Measurements from ENCODE around the gene ANKDD1B.

DNA sequence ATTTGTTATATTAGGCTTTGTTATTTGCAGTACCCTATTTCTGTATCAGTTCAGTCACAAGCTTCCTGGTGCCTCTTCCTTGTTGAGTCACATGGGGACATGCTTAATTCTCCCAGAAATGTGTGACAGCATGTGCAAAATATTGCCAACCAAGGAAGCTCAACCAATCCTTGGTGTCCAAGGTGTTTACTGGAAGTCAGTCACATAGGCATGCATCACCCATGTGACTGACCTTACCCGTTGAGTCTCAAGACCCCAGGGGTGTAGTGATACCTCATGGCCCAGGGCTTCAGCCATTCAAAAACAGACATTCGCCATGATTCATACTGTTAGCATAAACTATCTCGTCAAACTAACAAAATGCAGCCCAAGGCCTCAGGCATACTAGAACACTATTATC, 9.3 kb upstream of the ANKDD1B start:
- TF ChIP-seq POLR2A (IDR thresholded peaks at IDR 0.05): no peak
- TF ChIP-seq, protein P1, sequence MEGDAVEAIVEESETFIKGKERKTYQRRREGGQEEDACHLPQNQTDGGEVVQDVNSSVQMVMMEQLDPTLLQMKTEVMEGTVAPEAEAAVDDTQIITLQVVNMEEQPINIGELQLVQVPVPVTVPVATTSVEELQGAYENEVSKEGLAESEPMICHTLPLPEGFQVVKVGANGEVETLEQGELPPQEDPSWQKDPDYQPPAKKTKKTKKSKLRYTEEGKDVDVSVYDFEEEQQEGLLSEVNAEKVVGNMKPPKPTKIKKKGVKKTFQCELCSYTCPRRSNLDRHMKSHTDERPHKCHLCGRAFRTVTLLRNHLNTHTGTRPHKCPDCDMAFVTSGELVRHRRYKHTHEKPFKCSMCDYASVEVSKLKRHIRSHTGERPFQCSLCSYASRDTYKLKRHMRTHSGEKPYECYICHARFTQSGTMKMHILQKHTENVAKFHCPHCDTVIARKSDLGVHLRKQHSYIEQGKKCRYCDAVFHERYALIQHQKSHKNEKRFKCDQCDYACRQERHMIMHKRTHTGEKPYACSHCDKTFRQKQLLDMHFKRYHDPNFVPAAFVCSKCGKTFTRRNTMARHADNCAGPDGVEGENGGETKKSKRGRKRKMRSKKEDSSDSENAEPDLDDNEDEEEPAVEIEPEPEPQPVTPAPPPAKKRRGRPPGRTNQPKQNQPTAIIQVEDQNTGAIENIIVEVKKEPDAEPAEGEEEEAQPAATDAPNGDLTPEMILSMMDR (IDR thresholded peaks at IDR 0.05): no peak
